Retinal pigment epithelial cell (primary cell): ENCODE data around the gene RNF224.

Experiments
- DNase-seq: peaks from one replicate; pipeline ENCODE4 v3.0.0-alpha.2; 2010; ENCODE audit warnings: low read depth
- H3K4me3 ChIP-seq: 2 replicates; pipeline ENCODE4 v1.5.1; 2011; ENCODE audit warnings: mild to moderate bottlenecking, low read length, control low read depth, moderate library complexity
- CTCF ChIP-seq: conservative IDR thresholded peaks from 2 replicates; pipeline ENCODE4 v1.5.1; 2011; ENCODE audit warnings: low read depth, low read length, control low read depth, inconsistent platforms

Gene RNF224

GRCh38 chr9:137266162-137266527 lies 38.8 kb downstream of the RNF224 start:
- no peak for TF ChIP-seq CTCF
- no peak overlapping the region for H3K4me3 ChIP-seq
- no peak for DNase-seq

GRCh38 chr9:137266585-137267453 lies 39.5 kb downstream of the RNF224 start:
- no peak overlapping the region for H3K4me3 ChIP-seq
- DNase-seq, result no peak
- no peak for TF ChIP-seq CTCF

- DNase-seq, result no peak
- no peak for TF ChIP-seq CTCF
- H3K4me3 ChIP-seq, result no peak overlapping the region
Measured at GRCh38 chr9:137267933-137268355, 40.6 kb downstream of the RNF224 start.

GRCh38 chr9:137268538-137269201 lies 41.4 kb downstream of the RNF224 start:
- no peak for TF ChIP-seq CTCF

GRCh38 chr9:137269231-137269772 lies 42.0 kb downstream of the RNF224 start:
- no peak overlapping the region for H3K4me3 ChIP-seq
- no peak for TF ChIP-seq CTCF
- no peak for DNase-seq

More at GRCh38 chr9:137268538-137269201, 41.4 kb downstream of the RNF224 start:
- H3K4me3 ChIP-seq, result no peak overlapping the region
- no peak for DNase-seq

GRCh38 chr9:137270929-137271695 lies 43.8 kb downstream of the RNF224 start:
- TF ChIP-seq CTCF, result no peak
- DNase-seq, result no peak
- H3K4me3 ChIP-seq, result no peak overlapping the region
